Astrocyte of the cerebellum (primary cell): ENCODE data around the gene CETP.

Source experiments
- DNase-seq: peaks from one replicate; pipeline ENCODE4 v3.0.0-alpha.2; 2011; ENCODE audit warnings: low read depth
- H3K4me3 ChIP-seq: 2 replicates; pipeline ENCODE4 v1.5.1; 2011; ENCODE audit warnings: mild to moderate bottlenecking, low read depth, low read length, moderate library complexity
- CTCF ChIP-seq: IDR thresholded peaks from 2 replicates; pipeline ENCODE4 v1.5.1; 2012; ENCODE audit warnings: low read length, low read depth, moderate library complexity, mild to moderate bottlenecking; ENCODE audit errors: missing control alignments
- in situ Hi-C: cut with HindIII; loops from 2 replicates; pipeline ENCODE4 v1.10.0; 2017; ENCODE audit warnings: low sequenced_read_pairs

CETP gene

GRCh38 chr16:56941856-56942331 is 19.9 kb upstream of the CETP start:
- no peak overlapping the region for H3K4me3 ChIP-seq
- in situ Hi-C loops: no loop called here
- DNase-seq: no peak
- no peak for TF ChIP-seq CTCF

DNA sequence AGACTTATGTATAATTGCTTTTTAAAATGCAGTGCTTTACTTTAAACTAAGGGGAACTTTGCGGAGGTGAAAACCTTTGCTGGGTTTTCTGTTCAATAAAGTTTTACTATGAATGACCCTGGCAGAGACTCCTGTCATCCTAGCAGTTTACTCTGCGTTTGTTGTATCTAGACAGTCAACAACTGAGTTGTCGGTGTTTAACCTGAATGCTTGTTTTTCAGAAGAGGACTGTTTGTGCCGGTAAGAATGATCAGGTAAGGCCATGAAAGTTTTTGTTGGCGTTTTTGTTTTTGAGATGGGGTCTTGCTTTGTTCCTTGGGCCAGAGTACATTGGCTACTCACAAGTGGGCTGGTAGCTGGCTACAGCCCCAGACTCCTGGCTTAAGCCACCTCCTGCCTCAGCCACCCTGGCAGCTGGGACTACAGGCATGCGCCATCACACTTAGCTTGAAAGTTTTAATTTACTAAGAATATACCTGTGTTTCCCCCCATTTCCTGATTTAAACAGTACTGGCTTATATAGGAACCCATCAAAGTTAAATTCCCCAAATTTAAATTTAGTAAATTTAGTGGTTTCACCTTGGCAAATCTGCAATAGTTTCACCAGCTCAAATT is 17.9 kb upstream of the CETP start:
- no peak overlapping the region for H3K4me3 ChIP-seq
- in situ Hi-C loops: no loop called here
- no peak for DNase-seq
- no peak for TF ChIP-seq CTCF

DNA sequence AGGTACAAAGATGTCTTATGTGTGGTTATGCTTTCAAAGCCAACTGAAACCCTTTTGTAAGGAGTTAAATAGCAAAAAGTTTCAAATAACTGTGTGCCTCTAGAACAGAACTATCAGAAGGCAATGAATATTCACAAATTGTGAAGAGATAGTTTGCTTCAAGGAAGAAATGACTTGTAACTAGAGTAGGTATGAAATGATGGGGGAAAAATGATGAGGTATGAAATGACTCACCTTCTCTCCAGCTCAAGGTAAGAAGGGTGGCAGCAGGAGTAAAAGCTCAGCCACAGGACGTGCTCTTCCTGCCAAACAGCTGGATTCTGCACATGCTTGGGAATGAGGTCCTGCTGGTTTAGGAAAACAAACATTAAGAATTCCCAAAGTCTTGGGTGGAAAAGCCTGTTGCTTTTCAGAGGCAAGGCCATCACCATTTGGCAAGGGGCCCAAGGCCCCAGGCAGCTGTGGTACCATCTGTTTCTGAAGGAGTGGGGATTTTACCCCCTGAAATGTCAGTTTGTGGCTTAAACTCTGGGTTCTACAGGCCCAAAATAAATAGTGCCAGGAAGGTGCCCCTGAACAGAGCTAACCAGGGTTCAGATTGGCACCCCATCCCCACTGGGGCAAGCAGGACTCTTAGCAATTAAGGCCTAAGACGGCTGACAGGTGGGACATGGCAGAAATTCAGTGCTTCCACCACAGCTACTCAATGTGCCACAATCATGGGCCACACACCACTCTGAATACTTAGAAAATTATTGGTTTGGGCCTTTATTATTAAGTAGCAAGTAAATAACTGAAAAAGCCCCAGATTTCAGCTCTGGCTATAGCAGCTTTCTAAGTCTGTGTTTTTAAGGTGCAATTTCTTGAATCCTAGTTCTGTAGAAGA is 16.6 kb upstream of the CETP start:
- no peak overlapping the region for H3K4me3 ChIP-seq
- TF ChIP-seq CTCF: no peak
- DNase-seq: no peak
- in situ Hi-C loops: no loop called here

GRCh38 chr16:56945847-56946527 is 15.8 kb upstream of the CETP start:
- DNase-seq: no peak
- H3K4me3 ChIP-seq: no peak overlapping the region
- TF ChIP-seq CTCF: no peak
- in situ Hi-C loops: no loop called here

GRCh38 chr16:56946767-56947603 is 14.8 kb upstream of the CETP start:
- DNase-seq: no peak
- no peak for TF ChIP-seq CTCF
- in situ Hi-C loops: no loop called here
- H3K4me3 ChIP-seq: no peak overlapping the region

DNA sequence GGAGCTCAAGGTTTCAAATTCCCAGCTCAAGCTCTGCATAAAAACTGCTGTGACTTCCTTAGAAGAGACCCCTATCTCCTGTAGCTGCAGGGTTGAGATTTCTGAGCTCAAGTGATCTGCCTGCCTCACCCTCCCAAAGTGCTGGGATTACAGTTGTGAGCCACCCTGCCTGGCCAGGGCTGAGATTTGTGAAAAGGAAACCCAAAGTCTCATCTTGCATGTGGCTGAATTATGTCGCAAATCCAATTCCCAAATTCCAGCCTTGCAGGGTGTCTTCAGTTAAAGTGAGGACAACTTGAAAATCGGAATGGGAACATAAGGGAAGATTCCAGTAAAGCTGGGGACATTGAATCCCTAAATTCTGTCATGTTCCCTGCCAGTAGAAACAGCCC is 14.2 kb upstream of the CETP start:
- no peak for TF ChIP-seq CTCF
- in situ Hi-C loops: no loop called here
- H3K4me3 ChIP-seq: no peak overlapping the region
- DNase-seq: no peak
